HG02938 (cell line): ENCODE data around the gene PLSCR3.

ENCODE experiments used
- ATAC-seq: cut with Tn5 transposase; IDR thresholded peaks from one replicate; pipeline ENCODE4 v1.9.1; 2021; ENCODE audit warnings: mild to moderate bottlenecking, moderate library complexity; ENCODE audit not compliant: unreplicated experiment

Gene PLSCR3

GRCh38 chr17:7351665-7352502, 42.4 kb downstream of the PLSCR3 start, which contains the start of gene KCTD11:
Gene KCTD11, plus strand, starts transcription at chr17:7352162.
- ATAC-seq = peak; percentile 45

- ATAC-seq = no peak
These were observed 45.7 kb downstream of the PLSCR3 start for GRCh38 chr17:7348478-7349242.

GRCh38 chr17:7347630-7348477, 46.5 kb downstream of the PLSCR3 start:
- no peak for ATAC-seq

GRCh38 chr17:7346761-7347614, 47.3 kb downstream of the PLSCR3 start:
- ATAC-seq = no peak

- ATAC-seq = no peak
These were observed 51.1 kb downstream of the PLSCR3 start for GRCh38 chr17:7343250-7343649.

- ATAC-seq = no peak
These were observed 52.5 kb downstream of the PLSCR3 start for GRCh38 chr17:7341842-7342241.

- ATAC-seq = no peak
These were observed 54.1 kb downstream of the PLSCR3 start for GRCh38 chr17:7340179-7340578.
